ENCODE measurements around the gene TRMT6.

GRCh38 chr20:5971203-5971602 lies 20.9 kb upstream of the TRMT6 start:
- TF ChIP-seq CTCF (IDR thresholded peaks at IDR 0.05) (no peak), POLR2A (IDR thresholded peaks at IDR 0.05) (no peak), EP300 (IDR thresholded peaks at IDR 0.05) (no peak)
